GM21529 (cell line): ENCODE data around the gene PPP6R3.
"Not testable (repeated sequence)": the region's sequence is repeated elsewhere in the genome, so short reads cannot be mapped to it uniquely, and the experiment has no call there.

Experiments
- ATAC-seq: cut with Tn5 transposase; IDR thresholded peaks from one replicate; pipeline ENCODE4 v1.9.1; 2021; ENCODE audit not compliant: unreplicated experiment

PPP6R3 gene

DNA sequence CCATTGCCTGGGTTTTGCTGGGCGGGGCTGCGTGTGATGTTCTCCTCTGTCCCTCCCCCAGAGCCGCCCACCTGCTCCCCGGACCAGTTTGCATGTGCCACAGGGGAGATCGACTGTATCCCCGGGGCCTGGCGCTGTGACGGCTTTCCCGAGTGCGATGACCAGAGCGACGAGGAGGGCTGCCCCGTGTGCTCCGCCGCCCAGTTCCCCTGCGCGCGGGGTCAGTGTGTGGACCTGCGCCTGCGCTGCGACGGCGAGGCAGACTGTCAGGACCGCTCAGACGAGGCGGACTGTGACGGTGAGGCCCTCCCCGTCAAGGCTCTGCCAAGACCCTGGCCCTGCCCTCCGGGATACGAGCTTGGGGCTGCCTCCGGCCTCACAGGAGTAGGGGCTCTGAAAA lies 27.0 kb upstream of the PPP6R3 start:
- ATAC-seq: no peak

GRCh38 chr11:68434159-68434558 lies 26.4 kb upstream of the PPP6R3 start:
- ATAC-seq: not testable (repeated sequence)

- ATAC-seq: no peak
Observed at GRCh38 chr11:68436162-68436888, 24.2 kb upstream of the PPP6R3 start.

DNA sequence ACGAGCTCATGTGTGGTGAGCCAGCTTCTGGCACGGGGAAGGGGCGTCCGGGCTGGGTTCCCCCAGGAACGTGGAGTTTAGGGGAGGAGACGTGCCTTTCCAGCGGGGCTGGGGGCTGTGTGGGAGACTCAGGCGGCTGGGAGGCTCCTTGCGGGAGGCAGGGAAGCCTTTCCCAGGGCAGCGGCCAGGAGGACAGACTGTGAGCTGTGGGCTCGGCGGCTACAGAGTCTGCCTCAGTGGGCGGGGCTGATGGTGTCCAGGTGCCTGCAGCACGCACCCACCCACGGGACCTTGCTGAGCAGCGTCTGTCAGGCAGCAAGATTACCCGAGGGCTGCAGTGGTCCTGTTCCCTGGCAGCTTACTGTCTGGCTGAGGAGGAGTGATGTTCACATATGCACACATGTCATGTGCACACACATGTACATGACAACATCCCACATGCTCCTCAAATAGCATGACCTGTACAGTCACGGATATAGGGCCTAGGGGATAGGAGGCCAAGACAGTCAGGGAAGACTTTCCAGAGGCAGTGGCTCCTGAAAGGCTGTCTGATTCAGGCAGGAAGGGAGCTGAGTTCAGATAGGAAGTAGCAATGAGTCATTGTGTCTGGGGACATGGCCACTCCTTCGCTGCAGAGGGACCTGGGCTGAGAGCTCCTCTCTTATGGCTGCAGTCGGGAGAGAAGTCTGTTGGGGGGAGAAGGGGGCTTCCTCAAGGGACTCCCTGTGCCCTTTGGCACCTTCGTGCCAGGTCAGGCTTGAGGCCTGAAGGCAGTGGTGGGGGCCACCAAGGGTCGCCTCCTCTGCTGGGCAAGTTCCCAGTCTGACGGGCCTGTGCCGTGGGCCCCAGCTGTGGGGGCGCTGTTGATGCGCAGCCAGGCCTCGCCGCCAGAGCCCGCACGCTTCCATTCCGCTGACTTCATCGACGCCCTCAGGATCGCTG lies 23.3 kb upstream of the PPP6R3 start:
- ATAC-seq: no peak

DNA sequence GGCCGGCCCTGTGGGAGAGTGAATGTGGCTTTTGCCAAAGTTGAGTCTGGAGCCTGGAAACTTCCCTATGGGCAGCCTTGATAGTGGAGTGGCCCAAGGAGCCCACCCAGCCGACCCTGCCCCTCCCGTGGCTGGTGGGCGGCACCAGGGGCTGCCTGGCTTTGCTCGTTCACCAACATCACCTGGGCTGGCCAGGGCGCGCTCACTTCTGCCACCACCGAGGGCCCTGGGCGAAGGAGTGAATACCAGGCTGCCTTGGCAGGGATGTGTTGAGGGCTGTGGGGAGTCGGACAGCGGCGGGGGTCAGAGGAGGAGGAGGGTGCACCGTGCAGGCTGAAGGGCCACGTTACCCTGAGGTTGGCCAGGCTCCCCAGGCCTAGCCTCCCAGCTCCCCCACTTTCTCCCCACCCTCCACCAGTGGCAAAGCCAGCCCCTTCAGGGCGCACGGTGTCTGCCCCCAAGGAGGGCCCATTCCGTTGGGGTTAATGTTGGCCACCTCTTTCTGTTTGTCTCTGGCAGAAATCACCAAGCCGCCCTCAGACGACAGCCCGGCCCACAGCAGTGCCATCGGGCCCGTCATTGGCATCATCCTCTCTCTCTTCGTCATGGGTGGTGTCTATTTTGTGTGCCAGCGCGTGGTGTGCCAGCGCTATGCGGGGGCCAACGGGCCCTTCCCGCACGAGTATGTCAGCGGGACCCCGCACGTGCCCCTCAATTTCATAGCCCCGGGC lies 22.5 kb upstream of the PPP6R3 start:
- ATAC-seq: no peak

DNA sequence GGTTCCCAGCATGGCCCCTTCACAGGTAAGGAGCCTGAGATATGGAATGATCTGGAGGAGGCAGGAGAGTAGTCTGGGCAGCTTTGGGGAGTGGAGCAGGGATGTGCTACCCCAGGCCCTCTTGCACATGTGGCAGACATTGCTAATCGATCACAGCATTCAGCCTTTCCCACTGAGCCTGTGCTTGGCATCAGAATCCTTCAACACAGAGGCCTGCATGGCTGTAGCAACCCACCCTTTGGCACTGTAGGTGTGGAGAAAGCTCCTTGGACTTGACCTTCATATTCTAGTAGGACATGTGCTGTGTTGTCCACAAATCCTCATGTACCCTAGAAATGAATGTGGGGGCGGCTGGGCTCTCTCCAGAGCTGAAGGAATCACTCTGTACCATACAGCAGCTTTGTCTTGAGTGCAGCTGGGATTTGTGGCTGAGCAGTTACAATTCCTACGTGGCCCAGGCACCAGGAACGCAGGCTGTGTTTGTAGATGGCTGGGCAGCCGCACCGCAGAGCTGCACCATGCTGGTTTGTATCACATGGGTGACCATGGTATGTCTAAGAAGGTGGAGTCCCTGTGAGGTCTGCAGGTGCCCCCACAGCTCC lies 21.8 kb upstream of the PPP6R3 start:
- no peak for ATAC-seq

GRCh38 chr11:68439355-68440065 lies 21.0 kb upstream of the PPP6R3 start:
- ATAC-seq: no peak

GRCh38 chr11:68440224-68440623 lies 20.3 kb upstream of the PPP6R3 start:
- no peak for ATAC-seq

GRCh38 chr11:68441466-68442230 lies 18.9 kb upstream of the PPP6R3 start:
- no peak for ATAC-seq

GRCh38 chr11:68442433-68442832 lies 18.1 kb upstream of the PPP6R3 start:
- ATAC-seq: no peak

DNA sequence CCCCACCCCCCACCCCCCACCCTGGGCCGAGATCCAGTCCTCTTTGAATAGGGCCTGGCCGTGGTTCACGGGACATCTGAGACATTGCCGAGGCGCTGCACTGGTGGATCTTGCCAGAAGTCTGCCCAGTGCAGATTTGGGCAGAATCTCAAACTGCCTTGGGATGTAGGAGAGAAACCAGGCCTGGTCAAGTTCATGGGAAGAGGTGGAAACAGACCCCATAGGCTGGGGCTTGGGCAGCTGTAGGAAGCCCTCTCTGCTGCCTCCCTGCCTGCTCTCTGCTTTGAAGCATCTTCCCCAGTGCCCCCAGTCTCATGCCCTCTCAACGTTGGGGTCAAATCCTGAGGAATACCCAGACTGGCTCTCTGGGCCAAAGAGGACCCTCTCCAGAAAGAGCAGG lies 16.0 kb upstream of the PPP6R3 start:
- ATAC-seq: no peak

DNA sequence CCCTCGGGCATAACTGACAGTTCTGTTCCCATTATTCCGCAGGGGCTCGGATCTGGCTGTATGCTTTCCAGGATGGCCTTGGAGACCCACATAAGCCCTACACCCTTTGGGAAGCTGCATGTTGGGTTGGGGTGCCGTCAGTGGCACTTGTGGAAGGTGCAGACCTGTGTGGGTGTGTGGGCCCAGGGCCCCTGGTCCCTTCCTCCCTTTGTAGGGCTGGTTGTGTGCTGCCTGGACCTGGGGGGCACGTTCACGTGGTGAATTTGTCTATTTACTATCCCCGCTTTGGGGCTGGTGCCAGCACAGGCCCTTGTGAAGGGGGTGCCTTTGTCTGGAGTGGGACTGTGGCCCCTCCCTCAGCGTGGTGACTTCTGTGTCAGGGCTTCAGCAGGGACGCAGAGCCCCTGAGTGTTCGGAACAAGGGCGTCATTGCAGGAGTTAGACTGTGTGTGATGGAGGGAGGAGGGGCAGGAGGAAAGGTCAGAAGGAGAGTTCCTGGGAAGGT lies 15.0 kb upstream of the PPP6R3 start:
- ATAC-seq: no peak

GRCh38 chr11:68446046-68446725 lies 14.4 kb upstream of the PPP6R3 start:
- ATAC-seq: no peak

DNA sequence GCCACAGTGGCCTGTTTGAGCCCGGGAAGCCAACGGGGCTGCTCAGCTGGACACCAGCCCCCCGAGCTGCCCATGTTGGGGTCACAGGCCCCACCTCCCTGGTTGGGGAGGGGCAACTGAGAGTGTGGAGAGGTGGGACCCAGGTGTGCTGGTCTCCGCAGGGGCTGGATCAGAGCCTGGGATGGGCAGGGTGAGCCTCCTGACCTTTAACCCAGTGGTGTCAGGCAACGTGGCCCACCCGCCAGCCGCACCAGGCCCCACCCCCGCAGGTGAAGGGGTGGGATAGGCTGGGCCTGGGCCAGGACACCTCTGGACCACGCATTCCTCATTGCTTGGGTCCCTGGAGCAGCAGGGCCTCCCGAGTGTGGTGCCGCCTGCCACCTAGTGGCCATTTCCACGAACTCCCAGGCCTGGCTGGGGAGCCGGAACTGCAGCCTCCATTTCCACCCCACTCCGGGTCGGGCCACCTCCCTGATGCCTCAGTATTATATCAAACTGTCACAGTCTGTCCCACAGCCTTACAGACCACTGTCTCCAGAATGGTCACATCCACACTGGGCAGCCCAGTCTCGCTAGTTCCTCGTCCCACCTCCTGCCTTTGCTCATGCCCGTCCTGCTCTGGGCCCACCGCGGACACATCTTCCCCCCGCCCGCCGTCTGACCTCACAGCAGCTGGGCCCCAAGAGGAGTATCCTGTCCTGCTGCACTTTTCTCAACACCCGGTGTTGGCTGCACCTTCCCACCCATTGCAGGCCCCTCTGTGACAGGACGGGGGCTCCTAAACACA lies 13.3 kb upstream of the PPP6R3 start:
- peak; percentile 51 for ATAC-seq

DNA sequence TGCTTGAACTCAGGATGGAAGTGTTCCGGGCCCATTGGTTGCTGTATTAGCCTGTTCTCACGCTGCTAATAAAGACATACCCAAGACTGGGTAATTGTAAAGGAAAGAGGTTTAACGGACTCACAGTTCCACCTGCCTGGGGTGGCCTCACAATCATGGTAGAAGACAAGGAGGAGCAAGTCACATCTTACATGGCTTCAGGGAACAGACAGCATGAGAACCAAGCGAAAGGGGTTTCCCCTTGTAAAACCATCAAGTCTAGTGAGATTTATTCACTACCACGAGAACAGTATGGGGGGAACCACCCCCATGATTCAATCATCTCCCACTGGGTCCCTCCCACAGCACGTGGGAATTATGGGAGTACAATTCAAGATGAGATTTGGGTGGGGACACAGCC lies 12.6 kb upstream of the PPP6R3 start:
- not testable (repeated sequence) for ATAC-seq

DNA sequence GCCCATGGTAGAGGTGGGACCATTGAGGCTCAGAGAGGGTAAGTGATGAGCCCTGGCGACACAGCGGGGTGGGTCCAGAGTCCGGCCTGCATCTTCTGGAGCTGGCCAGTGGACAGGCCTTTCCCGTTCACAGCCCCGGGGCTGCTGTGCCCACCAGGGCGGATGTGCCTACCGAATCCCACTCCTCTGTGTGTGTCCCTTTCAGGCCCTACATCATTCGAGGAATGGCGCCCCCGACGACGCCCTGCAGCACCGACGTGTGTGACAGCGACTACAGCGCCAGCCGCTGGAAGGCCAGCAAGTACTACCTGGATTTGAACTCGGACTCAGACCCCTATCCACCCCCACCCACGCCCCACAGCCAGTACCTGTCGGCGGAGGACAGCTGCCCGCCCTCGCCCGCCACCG lies 11.9 kb upstream of the PPP6R3 start:
- no peak for ATAC-seq

GRCh38 chr11:68449951-68450350 lies 10.6 kb upstream of the PPP6R3 start:
- ATAC-seq: no peak

- ATAC-seq: no peak
Observed at GRCh38 chr11:68450711-68451110, 9.8 kb upstream of the PPP6R3 start.
